PC-3 (cell line): ENCODE results near the gene PRKN. TPM values are rescaled to one million over a fixed set of nuclear protein-coding genes. Genes with fewer than 3 reads are reported as not detected.

ENCODE experiments used
- ATAC-seq: fragments of 200-7000 bp; cut with Tn5 transposase; 2 replicates; pipeline ENCODE4 v1.9.1; 2020; ENCODE audit warnings: mild to moderate bottlenecking, moderate library complexity
- BruUV-seq: library from RNA; stranded (reverse); fragments of 400-500 nt; replicated peaks from 2 replicates; lab custom pipeline; 2021; lab: Mats Ljungman, UMichigan
- CTCF ChIA-PET: fragments of 300-600 bp; sonication (Branson Sonifier 250); formaldehyde crosslinking; loops from one replicate; lab custom pipeline; 2022; ENCODE audit warnings: antibody characterized with exemption; lab: Charles Lee
- POLR2A ChIA-PET: fragments of 300-600 bp; sonication (Branson Sonifier 250); formaldehyde crosslinking; loops from one replicate; lab custom pipeline; 2022; ENCODE audit warnings: antibody characterized with exemption; ENCODE audit not compliant: unreplicated experiment; lab: Charles Lee
- DNase-seq: peaks from one replicate; pipeline ENCODE4 v3.0.0-alpha.2; 2015
- H2AFZ ChIP-seq: fragments of 300-600 bp; sonication (generic); 2 replicates; pipeline ENCODE4 v1.6.0; 2016; ENCODE audit warnings: antibody characterized with exemption, low read length
- H3F3A ChIP-seq: fragments of 300-600 bp; sonication (generic); one replicate; pipeline ENCODE4 v1.6.0; 2017; ENCODE audit warnings: antibody characterized with exemption, low read length, control low read depth, mild to moderate bottlenecking; ENCODE audit not compliant: unreplicated experiment
- H3K27ac ChIP-seq: fragments of 300-600 bp; sonication (generic); 2 replicates; pipeline ENCODE4 v1.5.1; 2016; ENCODE audit warnings: mild to moderate bottlenecking, low read length
- H3K27me3 ChIP-seq: fragments of 300-600 bp; sonication (generic); 2 replicates; pipeline ENCODE4 v1.6.1; 2016; ENCODE audit warnings: low read length, mixed read lengths
- H3K36me3 ChIP-seq: fragments of 300-600 bp; sonication (generic); 2 replicates; pipeline ENCODE4 v1.6.1; 2016; ENCODE audit warnings: low read depth, mixed run types, low read length, mixed read lengths
- H3K4me1 ChIP-seq: fragments of 300-600 bp; sonication (generic); 2 replicates; pipeline ENCODE4 v1.5.1; 2016; ENCODE audit warnings: low read length; ENCODE audit not compliant: insufficient read depth
- H3K4me2 ChIP-seq: fragments of 300-600 bp; sonication (generic); 2 replicates; pipeline ENCODE4 v1.6.0; 2016; ENCODE audit warnings: low read length
- H3K4me3 ChIP-seq: fragments of 300-600 bp; sonication (generic); 2 replicates; pipeline ENCODE4 v1.5.1; 2016; ENCODE audit warnings: mild to moderate bottlenecking, low read length, mixed read lengths
- H3K79me2 ChIP-seq: fragments of 300-600 bp; sonication (generic); 2 replicates; pipeline ENCODE4 v1.6.1; 2017; ENCODE audit warnings: low read length, mixed read lengths
- H3K9ac ChIP-seq: fragments of 300-600 bp; sonication (generic); 2 replicates; pipeline ENCODE4 v1.6.0; 2016; ENCODE audit warnings: mild to moderate bottlenecking, low read length
- H3K9me2 ChIP-seq: fragments of 300-600 bp; sonication (generic); replicated peaks from 2 replicates; pipeline ENCODE4 v1.6.1; 2016; ENCODE audit warnings: mixed run types, low read length, mixed read lengths
- H3K9me3 ChIP-seq: fragments of 300-600 bp; sonication (generic); 2 replicates; pipeline ENCODE4 v1.6.1; 2016; ENCODE audit warnings: low read length, mixed read lengths
- H4K20me1 ChIP-seq: fragments of 300-600 bp; sonication (generic); 2 replicates; pipeline ENCODE4 v1.6.1; 2016; ENCODE audit warnings: low read length, mixed read lengths
- EZH2 ChIP-seq: fragments of 300-600 bp; sonication (generic); IDR thresholded peaks from one replicate; pipeline ENCODE4 v1.6.1; 2017; ENCODE audit warnings: antibody characterized with exemption, mild to moderate bottlenecking, low read length; ENCODE audit not compliant: unreplicated experiment
- EZH2phosphoT487 ChIP-seq: fragments of 300-600 bp; sonication (generic); IDR thresholded peaks from 2 replicates; pipeline ENCODE4 v1.6.1; 2018; ENCODE audit warnings: mild to moderate bottlenecking, antibody characterized with exemption, low read length, borderline replicate concordance
- intact Hi-C: fragments of 100-400 bp; cut with micrococcal nuclease; formaldehyde crosslinking; loops from 2 replicates; pipeline ENCODE4 v1.9.0; 2023
- total RNA-seq: library from RNA; depleted of rRNA; stranded (reverse); fragments of >200 nt; gene quantifications from 2 replicates; pipeline ENCODE4 v1.2.3, GENCODE V29; 2014
- TF ChIP-seq, protein P1 (sequence below): fragments of 300-600 bp; sonication (generic); conservative IDR thresholded peaks from 2 replicates; pipeline ENCODE4 v1.5.1; 2017; ENCODE audit warnings: antibody characterized with exemption, low read depth, mild to moderate bottlenecking, low read length

The PRKN gene
- total RNA-seq, 1 experiment from 2014 or later: not detected

DNA sequence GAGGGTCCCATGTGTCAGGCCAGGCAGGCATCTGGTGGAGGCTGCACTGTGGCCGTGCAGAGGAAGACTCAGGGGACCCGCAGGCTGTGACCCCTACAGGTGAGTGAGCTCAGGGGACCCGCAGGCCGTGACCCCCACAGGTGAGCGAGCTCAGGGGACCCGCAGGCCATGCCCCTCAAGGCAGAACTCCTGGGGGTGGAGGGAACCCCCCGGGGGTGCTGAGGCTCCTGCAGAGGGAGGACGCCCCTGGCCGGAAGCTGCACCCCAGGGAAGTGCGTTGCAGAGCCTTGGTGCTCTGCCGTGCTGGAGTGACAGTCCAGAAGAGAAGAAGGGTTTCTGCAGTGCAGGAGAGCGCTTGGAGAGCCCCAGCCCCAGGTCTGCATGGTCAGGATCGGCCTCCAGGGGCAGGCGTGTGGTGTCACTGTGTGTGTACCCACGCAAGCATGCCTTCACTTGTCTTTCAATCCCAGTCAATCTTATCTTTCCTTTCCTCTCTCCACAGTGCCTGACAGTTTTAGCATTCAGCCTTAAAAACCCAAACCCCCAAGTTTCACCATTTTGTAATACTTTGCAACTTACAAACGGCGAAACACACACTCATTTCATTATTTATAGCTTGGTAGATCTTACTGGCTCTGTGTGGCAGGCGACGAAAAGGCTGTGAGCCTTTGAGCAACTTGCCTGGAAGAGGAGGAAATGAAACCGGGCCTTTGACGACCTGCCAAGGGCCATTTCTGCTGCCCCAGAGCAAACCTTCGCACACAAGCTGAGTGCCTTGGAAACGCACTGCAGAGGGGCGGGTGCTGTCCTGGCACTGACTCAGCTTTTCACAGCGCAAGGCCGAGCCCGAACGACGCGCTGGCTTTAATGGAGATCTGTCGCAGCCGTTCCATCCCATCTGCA, 1352.3 kb downstream of the PRKN start:
- TF ChIP-seq, protein P1, sequence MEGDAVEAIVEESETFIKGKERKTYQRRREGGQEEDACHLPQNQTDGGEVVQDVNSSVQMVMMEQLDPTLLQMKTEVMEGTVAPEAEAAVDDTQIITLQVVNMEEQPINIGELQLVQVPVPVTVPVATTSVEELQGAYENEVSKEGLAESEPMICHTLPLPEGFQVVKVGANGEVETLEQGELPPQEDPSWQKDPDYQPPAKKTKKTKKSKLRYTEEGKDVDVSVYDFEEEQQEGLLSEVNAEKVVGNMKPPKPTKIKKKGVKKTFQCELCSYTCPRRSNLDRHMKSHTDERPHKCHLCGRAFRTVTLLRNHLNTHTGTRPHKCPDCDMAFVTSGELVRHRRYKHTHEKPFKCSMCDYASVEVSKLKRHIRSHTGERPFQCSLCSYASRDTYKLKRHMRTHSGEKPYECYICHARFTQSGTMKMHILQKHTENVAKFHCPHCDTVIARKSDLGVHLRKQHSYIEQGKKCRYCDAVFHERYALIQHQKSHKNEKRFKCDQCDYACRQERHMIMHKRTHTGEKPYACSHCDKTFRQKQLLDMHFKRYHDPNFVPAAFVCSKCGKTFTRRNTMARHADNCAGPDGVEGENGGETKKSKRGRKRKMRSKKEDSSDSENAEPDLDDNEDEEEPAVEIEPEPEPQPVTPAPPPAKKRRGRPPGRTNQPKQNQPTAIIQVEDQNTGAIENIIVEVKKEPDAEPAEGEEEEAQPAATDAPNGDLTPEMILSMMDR: peak; percentile 44; the same call in 1 of the 2 replicates
- no peak for TF ChIP-seq EZH2
- H2AFZ ChIP-seq: peak overlapping the region; percentile 94
- H3K27me3 ChIP-seq: no peaks in the 10 kb centered on the region
- no peaks in the 10 kb centered on the region for H3F3A ChIP-seq
- peak overlapping the region; percentile 50 for H3K27ac ChIP-seq
- ChIA-PET CTCF (no interaction called here), POLR2A (no interaction called here)
- intact Hi-C loops: loop anchor here (1.0 to 10.0 kb wide), 7 partner anchors 103 to 853 kb away; partner anchors contain the start of genes AGPAT4 and MAP3K4
- no peaks in the 10 kb centered on the region for H3K79me2 ChIP-seq
- peak overlapping the region; percentile 30; the same call in 1 of the 2 replicates for H3K9ac ChIP-seq
- H4K20me1 ChIP-seq: no peaks in the 10 kb centered on the region
- no peaks in the 10 kb centered on the region; the same call in 1 of the 2 replicates for H3K36me3 ChIP-seq
- BruUV-seq: no TSS peak
- DNase-seq (peak; percentile 48), ATAC-seq (peak; percentile 76)
- H3K4me3 ChIP-seq: peak overlapping the region; percentile 61; the same call in 1 of the 2 replicates
- no peaks in the 10 kb centered on the region for H3K9me2 ChIP-seq
- peaks cover 10% of the 10 kb centered on the region for H3K4me1 ChIP-seq
- no peaks in the 10 kb centered on the region for H3K9me3 ChIP-seq
- H3K4me2 ChIP-seq: peak overlapping the region; percentile 79

DNA sequence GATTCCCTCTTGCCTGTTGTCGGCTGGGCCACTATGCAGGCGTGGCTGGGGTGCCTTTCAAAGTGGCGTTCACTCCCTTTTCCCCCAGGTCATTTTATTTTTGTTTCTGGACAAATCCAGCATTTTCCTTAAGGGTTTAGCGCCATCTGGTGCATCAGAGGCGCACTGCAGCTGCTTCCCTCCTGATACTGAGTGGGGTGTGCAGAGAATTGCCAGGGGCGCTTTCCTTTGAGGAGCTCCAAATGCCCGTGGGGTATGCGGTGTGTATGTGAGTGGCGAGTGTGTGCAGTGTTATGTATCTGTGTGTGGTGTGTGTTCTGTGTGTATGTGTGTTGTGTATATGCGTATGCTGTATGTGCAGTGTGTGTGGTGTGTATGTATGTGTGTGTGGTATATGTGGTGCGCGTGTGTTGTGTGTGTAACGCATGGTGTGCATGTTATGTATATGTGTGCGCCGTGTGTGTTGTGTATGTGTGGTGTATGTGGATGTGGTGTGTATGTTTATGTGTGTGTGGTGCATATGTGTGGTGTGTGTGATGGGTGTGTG, 1353.6 kb downstream of the PRKN start:
- Histone ChIP-seq H3K27me3 (no peaks in the 10 kb centered on the region), H3K9me2 (no peaks in the 10 kb centered on the region), H3F3A (no peaks in the 10 kb centered on the region), H3K27ac (no peak overlapping the region), H3K9ac (peak overlapping the region; percentile 43), H3K9me3 (no peaks in the 10 kb centered on the region), H4K20me1 (no peaks in the 10 kb centered on the region), H3K4me1 (peaks cover 18% of the 10 kb centered on the region), H3K4me2 (peak overlapping the region; percentile 69), H3K36me3 (no peaks in the 10 kb centered on the region; the same call in 1 of the 2 replicates), H2AFZ (peak overlapping the region; percentile 73; the same call in 1 of the 2 replicates), H3K4me3 (no peak overlapping the region), H3K79me2 (no peaks in the 10 kb centered on the region)
- CTCF ChIA-PET: interaction anchor here (0.6 to 1.1 kb wide), 3 partner anchors 234 to 443 kb away, joined by 3 to 6 read pairs (median 3); no protein-coding TSS in a partner anchor
- POLR2A ChIA-PET: interaction anchor here (0.7 kb wide), 1 partner anchor 638 kb away, joined by 3 read pairs; no protein-coding TSS in a partner anchor
- peak; percentile 46 for ATAC-seq
- TF ChIP-seq EZH2 (no peak), EZH2phosphoT487 (no peak)
- TF ChIP-seq, protein P1: peak; percentile 89
- DNase-seq: peak; percentile 85
- no TSS peak for BruUV-seq
- intact Hi-C loops: loop anchor here (1.0 to 10.0 kb wide), 7 partner anchors 102 to 852 kb away; partner anchors contain the start of genes AGPAT4 and MAP3K4
